Natural killer cell (primary cell): ENCODE data around the gene CYP4F12. TPM values are rescaled to one million over a fixed set of nuclear protein-coding genes. Genes with fewer than 3 reads are reported as not detected.
"Not testable (repeated sequence)": the region's sequence is repeated elsewhere in the genome, so short reads cannot be mapped to it uniquely, and the experiment has no call there.

ENCODE experiments used
- ATAC-seq, 3 donors: fragments of 150-1000 bp in 2 of 3; fragments of 200-7000 bp in 1 of 3; cut with Tn5 transposase; 1 replicate in 1 of 3; 2 replicates in 2 of 3; pipeline ENCODE4 v1.10.0; 2021; ENCODE audit warnings: mild to moderate bottlenecking in 2 of 3, moderate library complexity in 2 of 3
- DNase-seq, 2 donors: peaks; one replicate each; pipeline versions ENCODE4 v3.0.0 to v3.0.0-alpha.2; 2013 to 2021; ENCODE audit warnings: mixed read lengths in 1 of 2
- H3K27ac ChIP-seq: one replicate; pipeline ENCODE4 v1.5.1; 2013; ENCODE audit warnings: mild to moderate bottlenecking, low read length
- H3K27me3 ChIP-seq: one replicate; pipeline ENCODE4 v1.6.1; 2013; ENCODE audit warnings: low read length; ENCODE audit not compliant: control insufficient read depth, insufficient read depth
- H3K36me3 ChIP-seq: one replicate; pipeline ENCODE4 v1.6.1; 2013; ENCODE audit warnings: low read length; ENCODE audit not compliant: control insufficient read depth, insufficient read depth
- H3K4me1 ChIP-seq: one replicate; pipeline ENCODE4 v1.6.1; 2013; ENCODE audit warnings: low read length; ENCODE audit not compliant: control insufficient read depth, insufficient read depth
- H3K4me3 ChIP-seq: one replicate; pipeline ENCODE4 v1.5.1; 2013; ENCODE audit warnings: low read length
- H3K9me3 ChIP-seq: one replicate; pipeline ENCODE4 v1.6.1; 2013; ENCODE audit warnings: low read length; ENCODE audit not compliant: control insufficient read depth, insufficient read depth
- H3K27ac Mint-ChIP-seq, 2 donors: one replicate each; pipeline ENCODE4 v1.8.0; 2022; ENCODE audit warnings: mild to moderate bottlenecking in 2 of 2, mixed read lengths in 2 of 2, moderate library complexity in 1 of 2
- H3K27me3 Mint-ChIP-seq, 2 donors: one replicate each; pipeline ENCODE4 v1.8.0; 2022; ENCODE audit warnings: low read depth in 2 of 2, mixed read lengths in 2 of 2
- H3K36me3 Mint-ChIP-seq: one replicate; pipeline ENCODE4 v1.8.0; 2022; ENCODE audit warnings: mixed read lengths
- H3K4me1 Mint-ChIP-seq, 2 donors: one replicate each; pipeline ENCODE4 v1.8.0; 2022; ENCODE audit warnings: mixed read lengths in 2 of 2
- H3K4me3 Mint-ChIP-seq: one replicate; pipeline ENCODE4 v1.8.0; 2022; ENCODE audit warnings: mild to moderate bottlenecking, moderate library complexity, mixed read lengths
- H3K9me3 Mint-ChIP-seq, 2 donors: one replicate each; pipeline ENCODE4 v1.8.0; 2022; ENCODE audit warnings: mixed read lengths in 2 of 2
- CTCF ChIP-seq: fragments of 200-600 bp; IDR thresholded peaks from one replicate; pipeline ENCODE4 v1.8.0; 2022; ENCODE audit warnings: antibody characterized with exemption
- WGBS: methylation state at CpG from one replicate; pipeline ENCODE4 v1.1.7; 2013; ENCODE audit warnings: missing lambda C conversion rate; ENCODE audit not compliant: insufficient coverage; 5-methylcytosine and 5-hydroxymethylcytosine counted together
- intact Hi-C: fragments of 100-400 bp; cut with micrococcal nuclease; formaldehyde crosslinking; loops from one replicate; pipeline ENCODE4 v1.14.2; 2022
- total RNA-seq, 4 donors: library from RNA; stranded (reverse); fragments of 120-200 nt in 1 of 4; gene quantifications; one replicate each; pipeline versions ENCODE4 v1.2.3 to v1.2.4, GENCODE V29; 2013 to 2022

The CYP4F12 gene
- total RNA-seq, 3 donors from 2014 or later (not counting 1 experiment from before 2014, with no cell fraction given), result 0.43 to 3.9 TPM; not detected in 1

GRCh38 chr19:15675560-15675959 lies 2.7 kb downstream of the CYP4F12 start:
- Histone ChIP-seq H3K36me3 (no peaks in the 10 kb centered on the region), H3K27ac (no peak overlapping the region), H3K4me1 (peaks cover 3% of the 10 kb centered on the region), H3K4me3 (no peak overlapping the region), H3K27me3 (no peaks in the 10 kb centered on the region), H3K9me3 (no peaks in the 10 kb centered on the region)
- intact Hi-C loops, result no loop called here
- 86% methylated on average over 1 of the region's 3 CpGs for WGBS
- H3K9me3 Mint-ChIP-seq, result peaks cover 0 to 5% of the 10 kb centered on the region in 2 donors
- no peak overlapping the region for H3K4me3 Mint-ChIP-seq
- TF ChIP-seq CTCF, result no peak
- ATAC-seq, result no peak
- no peaks in the 10 kb centered on the region for H3K36me3 Mint-ChIP-seq
- no peaks in the 10 kb centered on the region for H3K4me1 Mint-ChIP-seq
- H3K27me3 Mint-ChIP-seq, result peaks cover 13 to 20% of the 10 kb centered on the region in 2 donors
- DNase-seq, result peak in 1 of 2 donors; percentile 15
- H3K27ac Mint-ChIP-seq, result no peak overlapping the region

GRCh38 chr19:15679089-15679488 lies 6.2 kb downstream of the CYP4F12 start:
- no peak overlapping the region for H3K4me3 ChIP-seq
- WGBS, result 36% methylated on average over 2 of the region's 4 CpGs
- Mint-ChIP-seq H3K9me3 (peaks cover 0 to 5% of the 10 kb centered on the region in 2 donors), H3K36me3 (no peaks in the 10 kb centered on the region), H3K27ac (no peak overlapping the region), H3K4me1 (no peaks in the 10 kb centered on the region), H3K4me3 (no peak overlapping the region), H3K27me3 (peaks cover 21 to 30% of the 10 kb centered on the region in 2 donors)
- H3K36me3 ChIP-seq, result no peaks in the 10 kb centered on the region
- H3K27me3 ChIP-seq, result no peaks in the 10 kb centered on the region
- no peak for TF ChIP-seq CTCF
- H3K9me3 ChIP-seq, result no peaks in the 10 kb centered on the region
- no peak for ATAC-seq
- DNase-seq, result no peak
- H3K27ac ChIP-seq, result no peak overlapping the region
- H3K4me1 ChIP-seq, result no peaks in the 10 kb centered on the region
- intact Hi-C loops, result no loop called here

- H3K27me3 Mint-ChIP-seq, result peaks cover 21 to 35% of the 10 kb centered on the region in 2 donors
- H3K4me1 Mint-ChIP-seq, H3K9me3 Mint-ChIP-seq, intact Hi-C loops, H3K4me1 ChIP-seq, H3K36me3 ChIP-seq, H3K4me3 ChIP-seq, H3K27ac Mint-ChIP-seq, H3K36me3 Mint-ChIP-seq, DNase-seq, H3K4me3 Mint-ChIP-seq, H3K27ac ChIP-seq, H3K27me3 ChIP-seq, H3K9me3 ChIP-seq, ATAC-seq: not testable (repeated sequence)
- WGBS, result 64% methylated on average over 3 of the region's 4 CpGs
Observed at GRCh38 chr19:15679865-15680264, 7.0 kb downstream of the CYP4F12 start.

- ATAC-seq (no peak), DNase-seq (no peak)
- Histone ChIP-seq H3K27me3 (no peaks in the 10 kb centered on the region), H3K4me1 (no peaks in the 10 kb centered on the region), H3K9me3 (no peaks in the 10 kb centered on the region), H3K36me3 (no peaks in the 10 kb centered on the region), H3K27ac (no peak overlapping the region), H3K4me3 (no peak overlapping the region)
- H3K36me3 Mint-ChIP-seq, result no peaks in the 10 kb centered on the region
- no peak overlapping the region for H3K4me3 Mint-ChIP-seq
- intact Hi-C loops, result no loop called here
- TF ChIP-seq CTCF, result no peak
- H3K4me1 Mint-ChIP-seq, result no peaks in the 10 kb centered on the region
- 54% methylated on average over 8 of the region's 8 CpGs for WGBS
- peaks cover 0 to 7% of the 10 kb centered on the region in 2 donors for H3K9me3 Mint-ChIP-seq
- H3K27me3 Mint-ChIP-seq, result peaks cover 24 to 38% of the 10 kb centered on the region in 2 donors
- no peak overlapping the region for H3K27ac Mint-ChIP-seq
Observed at GRCh38 chr19:15680478-15681322, 7.8 kb downstream of the CYP4F12 start.
